IPS DF 19.7 (cell line): ENCODE measurements around the gene TBL1Y.
"Not testable (repeated sequence)": the region's sequence is repeated elsewhere in the genome, so short reads cannot be mapped to it uniquely, and the experiment has no call there.

Experiments used
- DNase-seq: peaks from one replicate; pipeline ENCODE4 v3.0.0-alpha.2; 2013; ENCODE audit warnings: low read depth, low spot score

TBL1Y gene

GRCh38 chrY:7080548-7080947 is 170.1 kb downstream of the TBL1Y start:
- DNase-seq, result not testable (repeated sequence)

DNA sequence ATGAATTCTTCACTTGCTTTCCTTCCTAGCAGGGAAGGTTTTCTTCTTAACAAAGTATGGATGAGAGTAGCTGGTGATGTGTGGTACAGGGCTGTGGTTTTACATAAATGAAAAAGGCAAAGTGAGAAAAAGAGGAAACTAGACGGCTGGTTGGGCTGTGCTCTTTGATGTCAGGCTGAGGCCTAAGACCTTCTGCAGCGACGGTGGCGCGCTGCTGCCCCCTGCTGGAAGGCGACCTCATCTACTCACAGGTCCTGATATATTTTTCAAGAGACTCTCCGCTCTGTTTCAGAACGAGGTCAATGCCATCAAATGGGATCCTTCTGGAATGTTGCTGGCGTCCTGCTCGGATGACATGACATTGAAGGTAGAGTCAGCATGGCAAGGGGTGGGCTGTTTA is 175.1 kb downstream of the TBL1Y start:
- DNase-seq, result no peak

DNA sequence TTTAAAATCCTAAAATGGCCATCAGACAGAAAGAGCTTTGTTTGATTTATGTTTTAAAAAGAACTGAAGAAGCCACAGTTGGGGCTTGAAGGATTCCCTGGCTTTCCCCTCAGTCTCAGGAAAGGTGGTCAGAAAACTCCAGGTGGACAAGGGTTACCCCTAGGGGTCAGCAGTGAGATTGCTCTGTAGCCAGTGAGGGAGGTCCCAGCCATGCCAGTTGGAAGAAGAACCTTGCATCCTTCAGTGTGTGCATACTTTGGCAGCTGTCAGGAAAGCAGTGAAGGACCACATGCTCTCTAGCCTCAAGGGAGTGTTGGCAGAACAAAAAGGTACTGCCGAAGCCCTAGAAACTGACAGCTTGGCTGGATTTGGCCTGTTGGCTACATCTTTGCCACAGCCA is 182.3 kb downstream of the TBL1Y start:
- DNase-seq, result no peak

- no peak for DNase-seq
These were observed 183.9 kb downstream of the TBL1Y start for GRCh38 chrY:7094365-7094764.

DNA sequence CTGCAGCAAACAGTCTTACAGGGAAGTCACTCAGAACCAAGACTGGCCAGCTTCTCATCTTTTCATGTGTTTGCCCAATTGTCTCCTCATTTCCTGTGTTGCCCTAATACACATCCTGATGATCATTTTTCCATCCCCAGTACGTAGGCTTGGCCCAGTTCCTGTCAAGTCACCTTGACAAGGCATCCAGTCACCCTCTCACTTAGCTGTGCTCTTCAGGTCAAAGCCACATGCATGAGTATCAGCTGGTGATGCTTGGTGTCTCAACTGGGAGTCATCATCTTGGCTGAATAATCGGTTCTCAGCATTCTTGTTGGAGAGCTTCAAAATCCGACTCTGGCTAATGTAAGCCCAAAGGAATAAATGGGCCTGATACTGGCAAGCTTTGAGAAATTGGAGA is 186.5 kb downstream of the TBL1Y start:
- no peak for DNase-seq

DNA sequence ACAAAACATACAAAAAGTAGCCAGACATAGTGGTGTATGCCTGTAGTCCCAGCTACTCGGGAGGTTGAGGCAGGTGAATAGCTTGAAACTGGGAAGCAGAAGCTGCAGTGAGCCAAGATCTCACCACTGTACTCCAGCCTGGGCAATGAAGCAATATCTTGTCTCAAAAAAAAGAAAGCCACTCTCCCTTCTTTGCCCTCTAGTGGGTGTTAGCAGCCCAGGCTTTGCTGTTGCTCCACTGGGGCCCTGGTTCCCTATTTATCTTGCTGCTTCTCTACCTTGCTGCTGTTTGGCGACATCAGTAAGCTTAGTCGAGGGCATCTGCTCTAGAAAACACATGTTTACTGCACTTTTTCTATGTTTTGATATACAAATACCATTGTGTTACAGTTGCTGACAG is 189.2 kb downstream of the TBL1Y start:
- no peak for DNase-seq

DNA sequence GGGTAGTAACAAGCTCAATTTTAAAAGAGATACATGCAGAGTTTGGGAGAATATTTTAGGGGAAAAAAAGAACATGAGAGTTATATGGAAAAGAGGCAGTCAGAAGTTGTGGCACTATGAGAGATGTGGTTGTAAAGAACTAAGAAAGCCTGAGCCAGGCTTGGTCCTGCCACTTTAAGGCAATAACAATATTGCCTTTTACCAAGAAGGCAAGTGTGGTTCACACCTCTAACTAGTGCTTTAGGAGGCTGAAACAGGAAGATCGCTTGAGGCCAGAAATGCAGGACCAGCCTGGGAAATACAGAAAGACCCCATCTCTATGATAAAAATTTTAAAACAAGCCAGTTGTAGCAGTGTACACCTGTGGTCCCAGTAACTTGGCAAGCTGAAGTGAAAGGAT is 192.2 kb downstream of the TBL1Y start:
- no peak for DNase-seq

DNA sequence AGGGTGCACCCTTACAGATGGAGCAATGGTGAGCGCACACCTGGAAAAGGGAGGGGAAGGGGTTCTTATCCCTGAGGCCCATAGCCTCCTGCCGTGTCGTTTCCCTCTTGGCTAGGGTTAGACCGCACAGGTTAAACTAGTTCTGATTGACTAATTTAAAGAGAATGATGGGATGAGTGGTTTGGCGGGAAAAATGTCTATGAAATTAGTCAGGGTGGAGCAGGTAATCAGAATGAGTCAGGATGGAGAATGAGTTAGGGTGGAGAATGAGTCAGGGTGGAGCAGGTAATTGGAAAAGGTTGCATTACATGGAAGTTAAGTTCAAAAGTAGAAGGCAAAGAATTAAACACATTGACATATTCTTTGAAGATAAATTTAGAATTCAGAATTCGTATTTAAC is 196.7 kb downstream of the TBL1Y start:
- no peak for DNase-seq

- no peak for DNase-seq
These were observed 199.6 kb downstream of the TBL1Y start for GRCh38 chrY:7110086-7110485.

- no peak for DNase-seq
These were observed 205.4 kb downstream of the TBL1Y start for GRCh38 chrY:7115871-7116270.

- no peak for DNase-seq
These were observed 211.7 kb downstream of the TBL1Y start for GRCh38 chrY:7122202-7122601.

- DNase-seq, result no peak
These were observed 214.9 kb downstream of the TBL1Y start for GRCh38 chrY:7125136-7126056.

- DNase-seq, result no peak
These were observed 217.7 kb downstream of the TBL1Y start for GRCh38 chrY:7128211-7128610.
